RPMI8226 (cell line): ENCODE data around the gene CLIC3.

Experiments used
- DNase-seq: peaks from one replicate; pipeline ENCODE4 v3.0.0-alpha.2; 2015

Gene CLIC3

GRCh38 chr9:136979769-136980587 is 16.4 kb downstream of the CLIC3 start:
- no peak for DNase-seq

- DNase-seq = no peak
These were observed 17.4 kb downstream of the CLIC3 start for GRCh38 chr9:136978865-136979544.

GRCh38 chr9:136978073-136978864 is 18.1 kb downstream of the CLIC3 start:
- DNase-seq = peak; percentile 71

GRCh38 chr9:136977649-136978072 is 18.7 kb downstream of the CLIC3 start:
- DNase-seq = no peak

GRCh38 chr9:136977223-136977622 is 19.1 kb downstream of the CLIC3 start, which contains the start of gene PTGDS:
TSS of gene PTGDS (plus strand) at chr9:136977504. CDS start at chr9:136977579, 75 bp downstream.
- no peak for DNase-seq

GRCh38 chr9:136975644-136976043 is 20.7 kb downstream of the CLIC3 start:
- DNase-seq = peak; percentile 66

GRCh38 chr9:136974817-136975535 is 21.4 kb downstream of the CLIC3 start:
- peak; percentile 45 for DNase-seq

GRCh38 chr9:136973618-136974617 is 22.4 kb downstream of the CLIC3 start:
- no peak for DNase-seq

- DNase-seq = no peak
These were observed 23.6 kb downstream of the CLIC3 start for GRCh38 chr9:136972743-136973142.

GRCh38 chr9:136972335-136972734 is 24.0 kb downstream of the CLIC3 start:
- DNase-seq = no peak

- no peak for DNase-seq
These were observed 24.6 kb downstream of the CLIC3 start for GRCh38 chr9:136971746-136972145.

GRCh38 chr9:136970361-136970760 is 26.0 kb downstream of the CLIC3 start:
- DNase-seq = no peak

GRCh38 chr9:136969774-136970173 is 26.6 kb downstream of the CLIC3 start:
- no peak for DNase-seq

- DNase-seq = no peak
These were observed 27.2 kb downstream of the CLIC3 start for GRCh38 chr9:136969150-136969549.

GRCh38 chr9:136968333-136969127 is 27.8 kb downstream of the CLIC3 start:
- DNase-seq = peak; percentile 22

- DNase-seq = peak; percentile 94
These were observed 30.4 kb downstream of the CLIC3 start for GRCh38 chr9:136965771-136966484.

- DNase-seq = peak; percentile 22
These were observed 31.4 kb downstream of the CLIC3 start for GRCh38 chr9:136964833-136965422.

- peak; percentile 87 for DNase-seq
These were observed 32.1 kb downstream of the CLIC3 start for GRCh38 chr9:136964171-136964689.

- DNase-seq = no peak
These were observed 32.6 kb downstream of the CLIC3 start for GRCh38 chr9:136963751-136964150.
